Measurements from ENCODE around the gene HOXA7. TPM values are rescaled to one million over a fixed set of nuclear protein-coding genes. Genes with fewer than 3 reads are reported as not detected.

The HOXA7 gene
- total RNA-seq, 1 experiment from 2014 or later = 0.56 TPM

- Histone ChIP-seq H3K4me3 (ENCODE audit: low read depth, low read length, poor library complexity, severe bottlenecking) (no peak overlapping the region), H3K27me3 (replicated peaks; ENCODE audit: insufficient read depth, low read depth, low read length, poor library complexity) (peaks cover 94% of the 10 kb centered on the region), H3K4me1 (ENCODE audit: insufficient read depth, low read length, poor library complexity, severe bottlenecking) (no peaks in the 10 kb centered on the region), H3K27ac (ENCODE audit: low read depth, low read length, poor library complexity, severe bottlenecking) (no peak overlapping the region), H3K36me3 (ENCODE audit: insufficient read depth, low read length, poor library complexity, severe bottlenecking) (no peaks in the 10 kb centered on the region), H3K9me3 (ENCODE audit: low read depth, low read length, poor library complexity, severe bottlenecking) (no peaks in the 10 kb centered on the region)
- intact Hi-C loops (cut with micrococcal nuclease; ENCODE audit: unreplicated experiment) = loop anchor here (5.0 kb wide), 3 partner anchors 379 to 899 kb away; no protein-coding TSS in a partner anchor
- no peak for DNase-seq (ENCODE audit: low spot score)
- no TSS peak for BruUV-seq (replicated peaks)
- CTCF ChIA-PET = no interaction called here
- POLR2A ChIA-PET (ENCODE audit: low non-redundant PET) = no interaction called here
- TF ChIP-seq CTCF (conservative IDR thresholded peaks at IDR 0.05; ENCODE audit: low read depth, low read length) = no peak
- TF ChIP-seq EZH2 (IDR thresholded peaks at IDR 0.05; ENCODE audit: borderline replicate concordance, low read depth, low read length, poor library complexity, severe bottlenecking) = no peak
Observed at GRCh38 chr7:27198138-27198841, 41.8 kb upstream of the HOXA7 start.

GRCh38 chr7:27197137-27198042 lies 40.9 kb upstream of the HOXA7 start:
- ChIA-PET POLR2A (ENCODE audit: low non-redundant PET) (no interaction called here), CTCF (no interaction called here)
- BruUV-seq (replicated peaks) = no TSS peak
- DNase-seq (ENCODE audit: low spot score) = no peak
- intact Hi-C loops (cut with micrococcal nuclease; ENCODE audit: unreplicated experiment) = loop anchor here (2.0 to 5.0 kb wide), 5 partner anchors 380 to 900 kb away; no protein-coding TSS in a partner anchor
- H3K4me1 ChIP-seq (ENCODE audit: insufficient read depth, low read length, poor library complexity, severe bottlenecking) = no peaks in the 10 kb centered on the region
- no peaks in the 10 kb centered on the region for H3K36me3 ChIP-seq (ENCODE audit: insufficient read depth, low read length, poor library complexity, severe bottlenecking)
- H3K9me3 ChIP-seq (ENCODE audit: low read depth, low read length, poor library complexity, severe bottlenecking) = no peaks in the 10 kb centered on the region
- H3K27ac ChIP-seq (ENCODE audit: low read depth, low read length, poor library complexity, severe bottlenecking) = no peak overlapping the region
- no peak for TF ChIP-seq EZH2 (IDR thresholded peaks at IDR 0.05; ENCODE audit: borderline replicate concordance, low read depth, low read length, poor library complexity, severe bottlenecking)
- no peak for TF ChIP-seq CTCF (conservative IDR thresholded peaks at IDR 0.05; ENCODE audit: low read depth, low read length)
- peaks cover 94% of the 10 kb centered on the region for H3K27me3 ChIP-seq (replicated peaks; ENCODE audit: insufficient read depth, low read depth, low read length, poor library complexity)
- H3K4me3 ChIP-seq (ENCODE audit: low read depth, low read length, poor library complexity, severe bottlenecking) = no peak overlapping the region

GRCh38 chr7:27196287-27196767 lies 39.9 kb upstream of the HOXA7 start:
- BruUV-seq (replicated peaks) = no TSS peak
- ChIA-PET POLR2A (ENCODE audit: low non-redundant PET) (no interaction called here), CTCF (interaction anchor here (0.5 to 1.7 kb wide), 10 partner anchors 9 to 898 kb away, joined by 3 to 11 read pairs (median 4); no protein-coding TSS in a partner anchor)
- no peak overlapping the region for H3K4me3 ChIP-seq (ENCODE audit: low read depth, low read length, poor library complexity, severe bottlenecking)
- TF ChIP-seq CTCF (conservative IDR thresholded peaks at IDR 0.05; ENCODE audit: low read depth, low read length) (peak; percentile 86), EZH2 (IDR thresholded peaks at IDR 0.05; ENCODE audit: borderline replicate concordance, low read depth, low read length, poor library complexity, severe bottlenecking) (no peak)
- no peaks in the 10 kb centered on the region for H3K4me1 ChIP-seq (ENCODE audit: insufficient read depth, low read length, poor library complexity, severe bottlenecking)
- peaks cover 94% of the 10 kb centered on the region for H3K27me3 ChIP-seq (replicated peaks; ENCODE audit: insufficient read depth, low read depth, low read length, poor library complexity)
- DNase-seq (ENCODE audit: low spot score) = peak; percentile 61
- H3K9me3 ChIP-seq (ENCODE audit: low read depth, low read length, poor library complexity, severe bottlenecking) = no peaks in the 10 kb centered on the region
- no peaks in the 10 kb centered on the region for H3K36me3 ChIP-seq (ENCODE audit: insufficient read depth, low read length, poor library complexity, severe bottlenecking)
- intact Hi-C loops (cut with micrococcal nuclease; ENCODE audit: unreplicated experiment) = loop anchor here (2.0 to 5.0 kb wide), 5 partner anchors 381 to 901 kb away; no protein-coding TSS in a partner anchor
- no peak overlapping the region for H3K27ac ChIP-seq (ENCODE audit: low read depth, low read length, poor library complexity, severe bottlenecking)

Measured in A673 (cell line).